Upper lobe of left lung (tissue), 6 donors: Measurements from ENCODE around the gene NR3C2. TPM values are rescaled to one million over a fixed set of nuclear protein-coding genes. Genes with fewer than 3 reads are reported as not detected.

Experiments
- ATAC-seq, 2 donors: fragments of 200-7000 bp; cut with Tn5 transposase; one replicate each; pipeline ENCODE4 v1.9.1; 2022; ENCODE audit warnings: mild to moderate bottlenecking in 2 of 2, moderate library complexity in 2 of 2; ENCODE audit not compliant: low FRiP score in 2 of 2
- DNase-seq, 2 donors: peaks; one replicate each; pipeline ENCODE4 v3.0.0-alpha.2; 2019 to 2020
- H3K27ac ChIP-seq, 4 donors: fragments of 200-600 bp; sonication (generic); one replicate each; pipeline ENCODE4 v1.5.1; 2016 to 2019
- H3K27me3 ChIP-seq, 4 donors: fragments of 200-600 bp; sonication (generic); one replicate each; pipeline ENCODE4 v1.5.1; 2017 to 2019
- H3K36me3 ChIP-seq, 4 donors: fragments of 200-600 bp; sonication (generic); one replicate each; pipeline ENCODE4 v1.5.1; 2016 to 2019
- H3K4me1 ChIP-seq, 4 donors: fragments of 200-600 bp; sonication (generic); one replicate each; pipeline ENCODE4 v1.5.1; 2018 to 2019
- H3K4me3 ChIP-seq, 4 donors: fragments of 200-600 bp; sonication (generic); one replicate each; pipeline ENCODE4 v1.5.1; 2017 to 2019; ENCODE audit warnings: mild to moderate bottlenecking in 2 of 4, moderate library complexity in 1 of 4
- H3K9me3 ChIP-seq, 4 donors: fragments of 200-600 bp; sonication (generic); one replicate each; pipeline ENCODE4 v1.5.1; 2018 to 2019
- EP300 ChIP-seq, 4 donors: sonication (generic); formaldehyde crosslinking; IDR thresholded peaks; one replicate each; pipeline ENCODE4 v1.5.1; 2017; ENCODE audit warnings: antibody characterized with exemption in 4 of 4, control low read depth in 2 of 4
- POLR2A ChIP-seq, 4 donors: fragments of 450-650 bp; IDR thresholded peaks; one replicate each; pipeline ENCODE4 v1.5.1; 2016 to 2017; ENCODE audit warnings: antibody characterized with exemption in 4 of 4, mild to moderate bottlenecking in 2 of 4
- POLR2AphosphoS5 ChIP-seq, 2 donors: sonication (generic); formaldehyde crosslinking; IDR thresholded peaks; one replicate each; pipeline ENCODE4 v1.5.1; 2017; ENCODE audit warnings: antibody characterized with exemption in 2 of 2
- WGBS, 2 donors: methylation state at CpG; one replicate each; pipeline ENCODE4 v1.1.5; 2017 to 2018; 5-methylcytosine and 5-hydroxymethylcytosine counted together
- total RNA-seq, 6 donors: library from RNA; depleted of rRNA in 4 of 6; stranded (reverse); fragments of >200 nt in 4 of 6; gene quantifications; one replicate each; pipeline versions ENCODE4 v1.1.0 to v1.2.1, GENCODE V29; 2016 to 2021
- TF ChIP-seq, protein P1 (sequence below), 6 experiments: fragments of 450-650 bp in 4 of 6; fragments of 200-600 bp in 2 of 6; sonication (generic) in 2 of 6; IDR thresholded peaks; one replicate each; pipeline ENCODE4 v1.5.1; 2016 to 2019; ENCODE audit warnings: antibody characterized with exemption in 6 of 6
- donor health status: DM: no; HTN: no; CAD: no; lungs with moderate emphysema.
- donor health status: DM: no; HTN: yes; CAD: no; lungs with severe emphysema.

Gene NR3C2
- total RNA-seq, 6 donors from 2014 or later, result 10.3 to 39.8 (median 23.7) TPM

DNA sequence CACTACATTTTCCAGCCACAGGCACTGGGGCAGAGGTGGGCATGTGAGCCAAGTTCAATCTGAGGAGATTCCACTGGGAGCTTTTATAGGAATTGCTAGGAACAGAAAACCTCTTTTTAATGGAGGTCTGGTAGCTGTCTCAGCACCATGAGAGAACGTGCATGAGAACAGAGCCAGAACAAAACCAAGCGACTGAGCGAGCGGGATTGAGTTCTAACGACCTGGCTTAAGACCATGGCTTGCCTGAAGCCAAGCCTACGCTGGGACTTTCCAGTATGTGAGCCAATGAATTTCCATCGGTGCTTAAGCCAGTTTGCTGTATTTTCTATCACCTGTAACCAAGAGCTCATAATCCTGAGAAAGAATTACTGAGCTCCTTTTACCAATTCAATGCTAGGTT, 183.7 kb downstream of the NR3C2 start:
- TF ChIP-seq EP300 (IDR thresholded peaks at IDR 0.05), result no peak
- TF ChIP-seq, protein P1, sequence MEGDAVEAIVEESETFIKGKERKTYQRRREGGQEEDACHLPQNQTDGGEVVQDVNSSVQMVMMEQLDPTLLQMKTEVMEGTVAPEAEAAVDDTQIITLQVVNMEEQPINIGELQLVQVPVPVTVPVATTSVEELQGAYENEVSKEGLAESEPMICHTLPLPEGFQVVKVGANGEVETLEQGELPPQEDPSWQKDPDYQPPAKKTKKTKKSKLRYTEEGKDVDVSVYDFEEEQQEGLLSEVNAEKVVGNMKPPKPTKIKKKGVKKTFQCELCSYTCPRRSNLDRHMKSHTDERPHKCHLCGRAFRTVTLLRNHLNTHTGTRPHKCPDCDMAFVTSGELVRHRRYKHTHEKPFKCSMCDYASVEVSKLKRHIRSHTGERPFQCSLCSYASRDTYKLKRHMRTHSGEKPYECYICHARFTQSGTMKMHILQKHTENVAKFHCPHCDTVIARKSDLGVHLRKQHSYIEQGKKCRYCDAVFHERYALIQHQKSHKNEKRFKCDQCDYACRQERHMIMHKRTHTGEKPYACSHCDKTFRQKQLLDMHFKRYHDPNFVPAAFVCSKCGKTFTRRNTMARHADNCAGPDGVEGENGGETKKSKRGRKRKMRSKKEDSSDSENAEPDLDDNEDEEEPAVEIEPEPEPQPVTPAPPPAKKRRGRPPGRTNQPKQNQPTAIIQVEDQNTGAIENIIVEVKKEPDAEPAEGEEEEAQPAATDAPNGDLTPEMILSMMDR (IDR thresholded peaks at IDR 0.05), result no peak
- no peak for TF ChIP-seq POLR2AphosphoS5 (IDR thresholded peaks at IDR 0.05)
- TF ChIP-seq POLR2A (IDR thresholded peaks at IDR 0.05), result no peak
- Histone ChIP-seq H3K9me3 (no peaks in the 10 kb centered on the region), H3K36me3 (no peaks in the 10 kb centered on the region), H3K4me3 (no peak overlapping the region), H3K27me3 (no peaks in the 10 kb centered on the region), H3K27ac (no peak overlapping the region), H3K4me1 (no peaks in the 10 kb centered on the region)
- DNase-seq (no peak), ATAC-seq (no peak)
- 89 to 92% methylated on average over 7 of the region's 7 CpGs for WGBS, 2 donors

DNA sequence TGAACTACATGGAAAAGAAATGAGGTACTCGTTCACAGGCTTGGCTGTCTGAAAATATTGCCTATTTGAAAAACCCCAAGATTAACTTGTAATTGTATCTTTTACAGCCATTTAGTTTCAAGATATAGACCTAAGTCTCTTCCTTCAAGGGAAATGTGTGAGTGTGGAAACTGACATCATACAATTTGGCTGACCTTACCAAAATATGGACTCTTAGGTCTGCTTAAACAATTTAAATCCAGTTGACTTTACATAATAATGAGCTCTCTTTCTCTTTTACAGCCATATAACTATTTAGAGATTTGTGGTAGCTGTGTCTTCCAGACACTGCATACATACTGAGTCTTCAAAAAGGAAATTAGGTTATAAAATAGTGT, 186.9 kb downstream of the NR3C2 start:
- no peaks in the 10 kb centered on the region for H3K36me3 ChIP-seq
- no peak for ATAC-seq
- H3K4me1 ChIP-seq, result no peaks in the 10 kb centered on the region
- DNase-seq, result no peak
- H3K9me3 ChIP-seq, result no peaks in the 10 kb centered on the region
- no peak overlapping the region for H3K4me3 ChIP-seq
- TF ChIP-seq POLR2A (IDR thresholded peaks at IDR 0.05) (no peak), EP300 (IDR thresholded peaks at IDR 0.05) (no peak)
- H3K27ac ChIP-seq, result no peak overlapping the region
- no peaks in the 10 kb centered on the region for H3K27me3 ChIP-seq
- 81 to 90% methylated on average over 1 of the region's 1 CpG for WGBS, 2 donors

DNA sequence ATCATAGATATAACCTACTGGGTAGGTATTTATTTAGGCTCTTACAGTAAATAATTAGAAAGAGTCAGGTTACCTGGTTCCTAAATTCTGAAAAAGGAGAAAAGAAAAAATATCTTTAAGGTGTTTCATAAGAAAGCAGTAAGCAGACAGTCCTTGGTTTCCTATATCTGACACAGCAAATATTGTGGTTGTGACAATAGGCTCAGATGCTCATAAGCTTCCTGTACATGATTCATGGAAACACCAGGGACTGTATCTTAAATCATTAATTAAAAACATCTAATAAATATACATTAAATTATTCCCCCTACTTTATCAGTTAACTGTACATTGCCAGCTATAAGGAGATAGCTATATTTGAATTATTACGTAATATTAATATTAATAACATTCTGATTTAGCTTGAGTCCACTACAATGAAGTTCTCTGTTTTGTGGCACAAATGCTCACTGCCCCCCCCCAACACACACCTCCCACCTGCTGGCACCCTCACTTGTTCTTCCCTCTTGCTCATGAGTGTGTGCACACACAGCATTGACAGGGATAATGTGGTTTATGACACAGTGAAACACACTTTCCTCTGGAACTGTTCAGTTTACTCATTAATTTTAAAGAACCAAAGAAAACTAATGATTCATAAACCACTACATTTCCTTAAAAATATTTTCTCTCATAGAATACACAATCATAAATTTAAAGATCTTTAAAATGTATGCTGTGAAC, 187.4 kb downstream of the NR3C2 start:
- Histone ChIP-seq H3K27ac (no peak overlapping the region), H3K4me3 (no peak overlapping the region), H3K9me3 (no peaks in the 10 kb centered on the region), H3K4me1 (no peaks in the 10 kb centered on the region), H3K27me3 (no peaks in the 10 kb centered on the region), H3K36me3 (no peaks in the 10 kb centered on the region)
- ATAC-seq (no peak), DNase-seq (no peak)
- TF ChIP-seq, protein P1 (IDR thresholded peaks at IDR 0.05), result no peak
- no peak for TF ChIP-seq POLR2AphosphoS5 (IDR thresholded peaks at IDR 0.05)
- no peak for TF ChIP-seq EP300 (IDR thresholded peaks at IDR 0.05)
- no peak for TF ChIP-seq POLR2A (IDR thresholded peaks at IDR 0.05)
- WGBS, 2 donors, result 97 to 100% methylated on average over 1 of the region's 1 CpG

DNA sequence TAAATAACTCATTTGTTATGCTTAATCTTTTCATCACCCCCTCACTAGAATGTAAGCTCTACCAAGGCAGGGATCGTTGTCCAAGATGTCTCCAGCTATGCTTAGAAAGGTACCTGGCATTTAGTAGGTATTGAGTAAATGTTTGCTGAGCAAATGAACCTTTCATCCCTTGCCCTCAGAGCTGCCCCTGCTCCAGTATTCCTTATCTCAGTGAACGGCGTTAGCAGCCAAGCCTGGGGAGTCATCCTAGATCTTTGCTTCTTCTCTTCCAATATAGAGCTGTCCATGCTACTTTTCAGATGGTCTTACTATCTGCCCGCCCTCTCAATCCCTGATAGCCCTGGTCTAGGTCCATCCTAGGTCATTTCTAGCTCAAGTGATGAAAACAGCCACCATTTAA, 188.4 kb downstream of the NR3C2 start:
- Histone ChIP-seq H3K4me3 (no peak overlapping the region), H3K9me3 (no peaks in the 10 kb centered on the region), H3K36me3 (no peaks in the 10 kb centered on the region), H3K4me1 (no peaks in the 10 kb centered on the region), H3K27ac (no peak overlapping the region), H3K27me3 (no peaks in the 10 kb centered on the region)
- ATAC-seq (no peak), DNase-seq (no peak)
- TF ChIP-seq POLR2AphosphoS5 (IDR thresholded peaks at IDR 0.05), result no peak
- TF ChIP-seq, protein P1 (IDR thresholded peaks at IDR 0.05), result no peak
- TF ChIP-seq EP300 (IDR thresholded peaks at IDR 0.05), result no peak
- no peak for TF ChIP-seq POLR2A (IDR thresholded peaks at IDR 0.05)
- WGBS, 2 donors, result 90 to 92% methylated on average over 4 of the region's 4 CpGs

DNA sequence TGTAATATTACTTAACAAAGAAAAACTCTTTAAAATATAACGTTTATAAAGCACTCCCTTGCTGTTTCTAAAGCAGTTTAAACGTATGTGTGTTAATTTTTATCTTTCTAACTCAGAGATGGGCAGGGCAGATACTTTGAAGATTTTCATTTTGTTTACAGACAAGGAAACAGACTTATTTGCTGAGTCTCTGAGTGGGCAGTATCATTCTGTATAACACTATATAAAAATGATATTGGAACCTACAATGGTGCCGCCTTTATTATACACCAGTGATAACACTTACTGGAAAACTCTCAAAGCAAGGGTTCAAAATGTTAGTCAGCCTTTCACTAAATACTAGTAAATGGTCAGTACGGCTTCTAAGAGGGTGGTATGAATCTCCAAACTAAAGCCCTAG, 193.4 kb downstream of the NR3C2 start:
- H3K27ac ChIP-seq, result no peak overlapping the region
- no peaks in the 10 kb centered on the region for H3K4me1 ChIP-seq
- H3K9me3 ChIP-seq, result no peaks in the 10 kb centered on the region
- WGBS, 2 donors, result 70 to 75% methylated on average over 4 of the region's 4 CpGs
- ATAC-seq (no peak), DNase-seq (no peak)
- TF ChIP-seq EP300 (IDR thresholded peaks at IDR 0.05) (no peak), POLR2AphosphoS5 (IDR thresholded peaks at IDR 0.05) (no peak), POLR2A (IDR thresholded peaks at IDR 0.05) (no peak)
- TF ChIP-seq, protein P1 (IDR thresholded peaks at IDR 0.05), result no peak
- no peaks in the 10 kb centered on the region for H3K27me3 ChIP-seq
- H3K36me3 ChIP-seq, result no peaks in the 10 kb centered on the region
- no peak overlapping the region for H3K4me3 ChIP-seq
